Neural progenitor cell (in vitro differentiated cells): ENCODE results near the gene HSF2. TPM values are rescaled to one million over a fixed set of nuclear protein-coding genes. Genes with fewer than 3 reads are reported as not detected.

Experiments
- DNase-seq: peaks from one replicate; pipeline ENCODE4 v3.0.0-alpha.2; 2016; ENCODE audit warnings: low spot score
- H2AFZ ChIP-seq: fragments of 200-600 bp; sonication (generic); replicated peaks from 2 replicates; pipeline ENCODE4 v1.6.1; 2016; ENCODE audit warnings: antibody characterized with exemption
- H3F3A ChIP-seq: fragments of 200-600 bp; sonication (generic); 2 replicates; pipeline ENCODE4 v1.6.1; 2016; ENCODE audit warnings: antibody characterized with exemption, low read depth
- H3K27ac ChIP-seq: fragments of 200-600 bp; sonication (generic); 2 replicates; pipeline ENCODE4 v1.5.1; 2016; ENCODE audit warnings: mild to moderate bottlenecking
- H3K27me3 ChIP-seq: fragments of 200-600 bp; sonication (generic); 2 replicates; pipeline ENCODE4 v1.6.1; 2016; ENCODE audit warnings: mild to moderate bottlenecking, moderate library complexity
- H3K36me3 ChIP-seq: fragments of 200-600 bp; sonication (generic); 2 replicates; pipeline ENCODE4 v1.5.1; 2016
- H3K4me1 ChIP-seq: fragments of 200-600 bp; sonication (generic); 2 replicates; pipeline ENCODE4 v1.6.1; 2016; ENCODE audit warnings: mixed run types
- H3K4me2 ChIP-seq: fragments of 200-600 bp; sonication (generic); 2 replicates; pipeline ENCODE4 v1.6.1; 2016
- H3K4me3 ChIP-seq: fragments of 200-600 bp; sonication (generic); 2 replicates; pipeline ENCODE4 v1.5.1; 2016
- H3K79me2 ChIP-seq: fragments of 200-600 bp; sonication (generic); 2 replicates; pipeline ENCODE4 v1.6.1; 2016; ENCODE audit warnings: low read depth
- H3K9ac ChIP-seq: fragments of 200-600 bp; sonication (generic); 2 replicates; pipeline ENCODE4 v1.6.1; 2016
- H3K9me3 ChIP-seq: fragments of 200-600 bp; sonication (generic); 2 replicates; pipeline ENCODE4 v1.5.1; 2016; ENCODE audit warnings: low read depth
- H4K20me1 ChIP-seq: fragments of 200-600 bp; sonication (generic); 2 replicates; pipeline ENCODE4 v1.6.1; 2016; ENCODE audit warnings: low read depth
- H3K27ac Mint-ChIP-seq: 3 replicates; pipeline ENCODE4 v1.8.0; 2021; ENCODE audit warnings: mixed read lengths
- H3K27me3 Mint-ChIP-seq: 2 replicates; pipeline ENCODE4 v1.8.0; 2022; ENCODE audit warnings: low read depth, mild to moderate bottlenecking, inconsistent platforms, moderate library complexity, mixed read lengths; ENCODE audit not compliant: insufficient read depth
- H3K36me3 Mint-ChIP-seq: 3 replicates; pipeline ENCODE4 v1.8.0; 2021; ENCODE audit warnings: mixed read lengths
- H3K4me1 Mint-ChIP-seq: 3 replicates; pipeline ENCODE4 v1.8.0; 2021; ENCODE audit warnings: mixed read lengths
- H3K4me3 Mint-ChIP-seq: 3 replicates; pipeline ENCODE4 v1.8.0; 2021; ENCODE audit warnings: mild to moderate bottlenecking, moderate library complexity, mixed read lengths
- H3K9me3 Mint-ChIP-seq: 3 replicates; pipeline ENCODE4 v1.8.0; 2020; ENCODE audit warnings: mixed read lengths
- CTCF ChIP-seq: fragments of 200-600 bp; sonication (generic); IDR thresholded peaks from 2 replicates; pipeline ENCODE4 v1.5.1; 2017; ENCODE audit warnings: antibody characterized with exemption, mild to moderate bottlenecking
- EZH2 ChIP-seq: fragments of 200-600 bp; sonication (generic); IDR thresholded peaks from 2 replicates; pipeline ENCODE4 v1.6.1; 2017; ENCODE audit warnings: antibody characterized with exemption, mild to moderate bottlenecking, moderate library complexity
- EZH2phosphoT487 ChIP-seq: fragments of 200-600 bp; sonication (generic); IDR thresholded peaks from 2 replicates; pipeline ENCODE4 v1.6.1; 2017; ENCODE audit warnings: antibody characterized with exemption
- total RNA-seq: library from RNA; depleted of rRNA; stranded (reverse); fragments of >200 nt; gene quantifications from 2 replicates; pipeline ENCODE4 v1.2.3, GENCODE V29; 2015; ENCODE audit warnings: low replicate concordance

The HSF2 gene
- total RNA-seq, 1 donor from 2014 or later: 135 TPM

- TF ChIP-seq CTCF: no peak
- no peak for TF ChIP-seq EZH2phosphoT487
- no peak for TF ChIP-seq EZH2
- Histone ChIP-seq H3K4me3 (no peak overlapping the region), H3K27me3 (peaks cover 11% of the 10 kb centered on the region), H3K27ac (no peak overlapping the region), H3K4me1 (no peaks in the 10 kb centered on the region), H4K20me1 (no peaks in the 10 kb centered on the region), H3K9ac (no peak overlapping the region), H3K9me3 (no peaks in the 10 kb centered on the region), H3K36me3 (no peaks in the 10 kb centered on the region), H3F3A (no peaks in the 10 kb centered on the region), H2AFZ (no peak overlapping the region), H3K4me2 (no peak overlapping the region), H3K79me2 (no peaks in the 10 kb centered on the region)
- Mint-ChIP-seq H3K9me3 (no peaks in the 10 kb centered on the region), H3K36me3 (no peaks in the 10 kb centered on the region), H3K27me3 (no peaks in the 10 kb centered on the region), H3K4me3 (no peak overlapping the region), H3K27ac (no peak overlapping the region), H3K4me1 (no peaks in the 10 kb centered on the region)
- DNase-seq: no peak
Measured at GRCh38 chr6:122376246-122376645, 23.2 kb upstream of the HSF2 start.

GRCh38 chr6:122381494-122382265 is 17.8 kb upstream of the HSF2 start:
- Mint-ChIP-seq H3K27me3 (no peaks in the 10 kb centered on the region), H3K4me1 (peaks cover 8% of the 10 kb centered on the region), H3K9me3 (no peaks in the 10 kb centered on the region), H3K36me3 (no peaks in the 10 kb centered on the region), H3K4me3 (no peak overlapping the region), H3K27ac (no peak overlapping the region)
- Histone ChIP-seq H3K79me2 (no peaks in the 10 kb centered on the region), H3K36me3 (no peaks in the 10 kb centered on the region), H3K9ac (no peak overlapping the region), H3K27ac (no peak overlapping the region), H3K4me3 (no peak overlapping the region), H4K20me1 (no peaks in the 10 kb centered on the region), H3K4me2 (no peak overlapping the region), H2AFZ (no peak overlapping the region), H3K27me3 (peaks cover 52% of the 10 kb centered on the region), H3F3A (no peaks in the 10 kb centered on the region), H3K9me3 (no peaks in the 10 kb centered on the region), H3K4me1 (no peaks in the 10 kb centered on the region)
- TF ChIP-seq EZH2 (no peak), CTCF (peak; percentile 82)
- DNase-seq: peak; percentile 83

- no peaks in the 10 kb centered on the region for H3K27me3 Mint-ChIP-seq
- H3K4me1 ChIP-seq: no peaks in the 10 kb centered on the region
- no peak for DNase-seq
- no peak overlapping the region for H3K9ac ChIP-seq
- no peak overlapping the region for H3K27ac ChIP-seq
- no peaks in the 10 kb centered on the region for H3K9me3 ChIP-seq
- no peak overlapping the region for H3K4me2 ChIP-seq
- no peaks in the 10 kb centered on the region for H3K36me3 Mint-ChIP-seq
- H3K4me3 ChIP-seq: no peak overlapping the region
- no peak overlapping the region for H3K27ac Mint-ChIP-seq
- H3K4me1 Mint-ChIP-seq: peaks cover 8% of the 10 kb centered on the region
- H3K36me3 ChIP-seq: no peaks in the 10 kb centered on the region
- no peaks in the 10 kb centered on the region for H3K79me2 ChIP-seq
- no peak for TF ChIP-seq EZH2
- no peak for TF ChIP-seq EZH2phosphoT487
- TF ChIP-seq CTCF: no peak
- H3K27me3 ChIP-seq: peaks cover 92% of the 10 kb centered on the region
- no peak overlapping the region for H3K4me3 Mint-ChIP-seq
- no peaks in the 10 kb centered on the region for H3F3A ChIP-seq
- H3K9me3 Mint-ChIP-seq: no peaks in the 10 kb centered on the region
- H2AFZ ChIP-seq: no peak overlapping the region
- no peaks in the 10 kb centered on the region for H4K20me1 ChIP-seq
Measured at GRCh38 chr6:122385857-122386612, 13.4 kb upstream of the HSF2 start.
